Peyer's patch (tissue), 4 donors: ENCODE results near the gene IGF1R. TPM values are rescaled to one million over a fixed set of nuclear protein-coding genes. Genes with fewer than 3 reads are reported as not detected.

Experiments
- DNase-seq, 3 donors: peaks; one replicate each; pipeline ENCODE4 v3.0.0-alpha.2; 2017 to 2019
- H3K27ac ChIP-seq, 4 donors: fragments of 200-600 bp; sonication (generic); one replicate each; pipeline ENCODE4 v1.5.1; 2016 to 2019
- H3K27me3 ChIP-seq, 2 donors: fragments of 200-600 bp; sonication (generic); one replicate each; pipeline ENCODE4 v1.5.1; 2019
- H3K36me3 ChIP-seq, 3 donors: fragments of 200-600 bp; sonication (generic); one replicate each; pipeline ENCODE4 v1.5.1; 2016 to 2019
- H3K4me1 ChIP-seq, 4 donors: fragments of 200-600 bp; sonication (generic); one replicate each; pipeline ENCODE4 v1.5.1; 2016 to 2019
- H3K4me3 ChIP-seq, 4 donors: fragments of 200-600 bp; sonication (generic); 1 replicate in 3 of 4; 2 replicates in 1 of 4; pipeline ENCODE4 v1.5.1; 2016 to 2019; ENCODE audit warnings: mild to moderate bottlenecking in 1 of 4
- H3K9me3 ChIP-seq, 4 donors: fragments of 200-600 bp; sonication (generic); one replicate each; pipeline ENCODE4 v1.5.1; 2016 to 2019; ENCODE audit warnings: mild to moderate bottlenecking in 1 of 4
- CTCF ChIP-seq, 6 experiments: fragments of 450-650 bp in 4 of 6; fragments of 200-600 bp in 2 of 6; sonication (generic) in 1 of 6; IDR thresholded peaks; one replicate each; pipeline ENCODE4 v1.5.1; 2017 to 2019; ENCODE audit warnings: antibody characterized with exemption in 6 of 6, mild to moderate bottlenecking in 3 of 6, moderate library complexity in 1 of 6
- POLR2A ChIP-seq, 2 donors: fragments of 450-650 bp; IDR thresholded peaks; one replicate each; pipeline ENCODE4 v1.5.1; 2017; ENCODE audit warnings: antibody characterized with exemption in 2 of 2, mild to moderate bottlenecking in 2 of 2, moderate library complexity in 2 of 2
- total RNA-seq, 4 donors: library from RNA; depleted of rRNA; stranded (reverse); fragments of >200 nt; gene quantifications; one replicate each; pipeline ENCODE4 v1.1.0, GENCODE V29; 2016

Gene IGF1R
- total RNA-seq, 4 donors from 2014 or later: 29.6 to 176 (median 88.1) TPM

- no peak for TF ChIP-seq POLR2A (IDR thresholded peaks at IDR 0.05)
- no peak for TF ChIP-seq CTCF (IDR thresholded peaks at IDR 0.05)
- Histone ChIP-seq H3K27me3 (no peaks in the 10 kb centered on the region), H3K4me1 (no peaks in the 10 kb centered on the region), H3K36me3 (peaks cover 0 to 9% (median 0%) of the 10 kb centered on the region in 3 donors), H3K27ac (no peak overlapping the region), H3K9me3 (no peaks in the 10 kb centered on the region), H3K4me3 (no peak overlapping the region)
- DNase-seq: no peak
These were observed 318.8 kb downstream of the IGF1R start for GRCh38 chr15:98967096-98967495.

- Histone ChIP-seq H3K36me3 (peaks cover 0 to 3% (median 0%) of the 10 kb centered on the region in 3 donors), H3K9me3 (no peaks in the 10 kb centered on the region), H3K27me3 (no peaks in the 10 kb centered on the region), H3K27ac (no peak overlapping the region), H3K4me1 (no peaks in the 10 kb centered on the region), H3K4me3 (no peak overlapping the region)
- DNase-seq: no peak
- TF ChIP-seq CTCF (IDR thresholded peaks at IDR 0.05): no peak
- no peak for TF ChIP-seq POLR2A (IDR thresholded peaks at IDR 0.05)
These were observed 319.6 kb downstream of the IGF1R start for GRCh38 chr15:98967916-98968315.

GRCh38 chr15:98968576-98968975 lies 320.2 kb downstream of the IGF1R start:
- no peak for TF ChIP-seq POLR2A (IDR thresholded peaks at IDR 0.05)
- TF ChIP-seq CTCF (IDR thresholded peaks at IDR 0.05): no peak
- no peaks in the 10 kb centered on the region for H3K4me1 ChIP-seq
- no peaks in the 10 kb centered on the region for H3K36me3 ChIP-seq
- DNase-seq: no peak
- H3K27me3 ChIP-seq: no peaks in the 10 kb centered on the region
- no peak overlapping the region for H3K27ac ChIP-seq
- H3K9me3 ChIP-seq: no peaks in the 10 kb centered on the region
- no peak overlapping the region for H3K4me3 ChIP-seq

GRCh38 chr15:98969126-98969735 lies 320.9 kb downstream of the IGF1R start:
- H3K27ac ChIP-seq: no peak overlapping the region
- H3K4me3 ChIP-seq: no peak overlapping the region
- TF ChIP-seq CTCF (IDR thresholded peaks at IDR 0.05): no peak
- no peak for TF ChIP-seq POLR2A (IDR thresholded peaks at IDR 0.05)
- no peaks in the 10 kb centered on the region for H3K27me3 ChIP-seq
- DNase-seq: no peak
- no peaks in the 10 kb centered on the region for H3K36me3 ChIP-seq
- no peaks in the 10 kb centered on the region for H3K4me1 ChIP-seq
- no peaks in the 10 kb centered on the region for H3K9me3 ChIP-seq

GRCh38 chr15:98970799-98971198 lies 322.5 kb downstream of the IGF1R start:
- no peak overlapping the region for H3K27ac ChIP-seq
- no peak for DNase-seq
- no peaks in the 10 kb centered on the region for H3K4me1 ChIP-seq
- H3K9me3 ChIP-seq: no peaks in the 10 kb centered on the region
- H3K4me3 ChIP-seq: no peak overlapping the region
- no peaks in the 10 kb centered on the region for H3K27me3 ChIP-seq
- no peaks in the 10 kb centered on the region for H3K36me3 ChIP-seq
- TF ChIP-seq POLR2A (IDR thresholded peaks at IDR 0.05): no peak
- no peak for TF ChIP-seq CTCF (IDR thresholded peaks at IDR 0.05)

GRCh38 chr15:98976500-98976899 lies 328.2 kb downstream of the IGF1R start:
- TF ChIP-seq CTCF (IDR thresholded peaks at IDR 0.05): no peak
- no peak for TF ChIP-seq POLR2A (IDR thresholded peaks at IDR 0.05)
- Histone ChIP-seq H3K27me3 (no peaks in the 10 kb centered on the region), H3K36me3 (no peaks in the 10 kb centered on the region), H3K9me3 (no peaks in the 10 kb centered on the region), H3K27ac (no peak overlapping the region), H3K4me1 (no peaks in the 10 kb centered on the region), H3K4me3 (no peak overlapping the region)
- no peak for DNase-seq
